ENCODE results near the gene GPR153. TPM values are rescaled to one million over a fixed set of nuclear protein-coding genes. Genes with fewer than 3 reads are reported as not detected.
A peak's percentile ranks its signal among the peaks of the same experiment; 100 is the strongest.

The GPR153 gene
- total RNA-seq, 1 donor from 2014 or later = 16.6 TPM

DNA sequence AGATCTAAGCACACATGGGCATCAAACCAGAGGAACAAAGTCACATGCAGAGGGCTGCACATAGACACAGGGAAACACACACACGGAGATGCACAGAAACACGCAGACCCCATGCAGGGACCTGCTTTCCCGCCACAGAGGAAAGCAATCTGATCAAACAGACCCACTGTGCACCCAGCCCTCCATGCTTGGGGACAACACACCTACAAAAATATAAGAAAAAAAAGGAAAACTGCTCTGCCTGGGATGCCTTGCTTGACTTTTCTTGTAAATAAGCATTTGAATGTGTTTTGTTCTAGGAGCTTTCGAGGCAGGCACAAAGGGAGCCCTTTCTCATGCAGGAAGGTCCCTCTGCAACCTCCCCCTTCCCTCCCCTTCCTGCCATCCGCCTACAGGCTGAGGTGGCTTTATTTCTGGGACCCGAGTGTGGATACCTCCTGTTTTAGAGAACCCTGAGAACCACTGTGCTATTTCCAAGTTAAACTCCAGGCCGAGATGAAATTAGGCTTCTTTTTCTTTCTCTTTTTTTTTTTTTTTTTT lies 21.6 kb downstream of the GPR153 start:
- DNase-seq (no peak), ATAC-seq (no peak)
- Histone ChIP-seq H3K4me1 (peaks cover 23% of the 10 kb centered on the region), H3K9me3 (no peaks in the 10 kb centered on the region), H3K36me3 (no peaks in the 10 kb centered on the region), H3K27ac (no peak overlapping the region), H3K4me3 (no peak overlapping the region), H3K27me3 (ENCODE audit: low read depth) (peaks cover 54% of the 10 kb centered on the region)
- TF ChIP-seq, protein P1, sequence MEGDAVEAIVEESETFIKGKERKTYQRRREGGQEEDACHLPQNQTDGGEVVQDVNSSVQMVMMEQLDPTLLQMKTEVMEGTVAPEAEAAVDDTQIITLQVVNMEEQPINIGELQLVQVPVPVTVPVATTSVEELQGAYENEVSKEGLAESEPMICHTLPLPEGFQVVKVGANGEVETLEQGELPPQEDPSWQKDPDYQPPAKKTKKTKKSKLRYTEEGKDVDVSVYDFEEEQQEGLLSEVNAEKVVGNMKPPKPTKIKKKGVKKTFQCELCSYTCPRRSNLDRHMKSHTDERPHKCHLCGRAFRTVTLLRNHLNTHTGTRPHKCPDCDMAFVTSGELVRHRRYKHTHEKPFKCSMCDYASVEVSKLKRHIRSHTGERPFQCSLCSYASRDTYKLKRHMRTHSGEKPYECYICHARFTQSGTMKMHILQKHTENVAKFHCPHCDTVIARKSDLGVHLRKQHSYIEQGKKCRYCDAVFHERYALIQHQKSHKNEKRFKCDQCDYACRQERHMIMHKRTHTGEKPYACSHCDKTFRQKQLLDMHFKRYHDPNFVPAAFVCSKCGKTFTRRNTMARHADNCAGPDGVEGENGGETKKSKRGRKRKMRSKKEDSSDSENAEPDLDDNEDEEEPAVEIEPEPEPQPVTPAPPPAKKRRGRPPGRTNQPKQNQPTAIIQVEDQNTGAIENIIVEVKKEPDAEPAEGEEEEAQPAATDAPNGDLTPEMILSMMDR (IDR thresholded peaks at IDR 0.05) = no peak
- intact Hi-C loops (cut with DNase I) = no loop called here

DNA sequence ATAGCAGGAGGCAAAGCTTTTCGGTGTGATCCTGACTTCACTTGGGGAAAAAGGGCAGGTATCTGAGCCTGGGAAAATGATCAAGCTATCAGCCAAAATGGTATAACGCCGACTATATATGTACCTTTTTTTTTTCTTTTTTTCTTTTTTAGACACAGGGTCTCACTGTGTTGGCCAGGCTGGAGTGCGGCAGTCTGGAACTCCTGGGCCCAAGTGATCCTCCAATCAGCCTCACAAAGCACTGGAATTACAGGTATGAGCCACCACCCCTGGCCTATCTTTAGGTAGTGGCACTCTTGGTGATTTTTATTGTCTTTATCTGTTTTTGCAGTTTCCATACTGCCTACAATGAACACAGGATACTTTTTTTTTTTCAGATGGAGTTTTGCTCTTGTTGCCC lies 23.8 kb downstream of the GPR153 start:
- H3K27me3 ChIP-seq (ENCODE audit: low read depth) = peaks cover 32% of the 10 kb centered on the region
- ATAC-seq = no peak

DNA sequence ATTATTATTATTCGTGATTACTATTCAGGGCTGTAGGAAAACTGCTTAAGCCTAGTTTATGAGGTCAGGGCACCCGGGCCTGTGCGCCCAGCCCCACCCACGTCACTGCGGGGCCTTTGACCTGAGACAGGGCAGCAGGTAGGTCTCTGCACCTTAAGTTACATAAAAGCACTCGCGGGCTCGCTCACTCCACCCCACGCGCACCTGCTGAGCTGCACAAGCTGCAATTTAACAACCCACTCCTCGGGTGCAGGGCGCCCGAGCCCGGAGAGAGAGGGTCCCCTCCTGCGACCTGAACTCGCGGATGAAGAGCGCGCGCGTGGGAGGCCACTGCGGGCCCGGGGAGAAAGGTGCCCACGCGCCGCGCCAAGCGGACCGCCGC lies 25.6 kb downstream of the GPR153 start:
- intact Hi-C loops (cut with DNase I) = no loop called here
- H3K4me3 ChIP-seq = peak overlapping the region; percentile 80
- peaks cover 35% of the 10 kb centered on the region for H3K36me3 ChIP-seq
- no peaks in the 10 kb centered on the region for H3K9me3 ChIP-seq
- DNase-seq (no peak), ATAC-seq (peak; percentile 1 to 20)
- TF ChIP-seq, protein P1 (IDR thresholded peaks at IDR 0.05) = no peak
- peak overlapping the region; percentile 71 for H3K27ac ChIP-seq
- H3K4me1 ChIP-seq = peaks cover 16% of the 10 kb centered on the region
- peaks cover 14% of the 10 kb centered on the region for H3K27me3 ChIP-seq (ENCODE audit: low read depth)

More for the DNA sequence above, 23.8 kb downstream of the GPR153 start:
- TF ChIP-seq, protein P1 (IDR thresholded peaks at IDR 0.05) = no peak
- Histone ChIP-seq H3K9me3 (no peaks in the 10 kb centered on the region), H3K4me3 (no peak overlapping the region), H3K27ac (no peak overlapping the region), H3K36me3 (peaks cover 17% of the 10 kb centered on the region), H3K4me1 (peaks cover 22% of the 10 kb centered on the region)
- DNase-seq = no peak
- intact Hi-C loops (cut with DNase I) = no loop called here

DNA sequence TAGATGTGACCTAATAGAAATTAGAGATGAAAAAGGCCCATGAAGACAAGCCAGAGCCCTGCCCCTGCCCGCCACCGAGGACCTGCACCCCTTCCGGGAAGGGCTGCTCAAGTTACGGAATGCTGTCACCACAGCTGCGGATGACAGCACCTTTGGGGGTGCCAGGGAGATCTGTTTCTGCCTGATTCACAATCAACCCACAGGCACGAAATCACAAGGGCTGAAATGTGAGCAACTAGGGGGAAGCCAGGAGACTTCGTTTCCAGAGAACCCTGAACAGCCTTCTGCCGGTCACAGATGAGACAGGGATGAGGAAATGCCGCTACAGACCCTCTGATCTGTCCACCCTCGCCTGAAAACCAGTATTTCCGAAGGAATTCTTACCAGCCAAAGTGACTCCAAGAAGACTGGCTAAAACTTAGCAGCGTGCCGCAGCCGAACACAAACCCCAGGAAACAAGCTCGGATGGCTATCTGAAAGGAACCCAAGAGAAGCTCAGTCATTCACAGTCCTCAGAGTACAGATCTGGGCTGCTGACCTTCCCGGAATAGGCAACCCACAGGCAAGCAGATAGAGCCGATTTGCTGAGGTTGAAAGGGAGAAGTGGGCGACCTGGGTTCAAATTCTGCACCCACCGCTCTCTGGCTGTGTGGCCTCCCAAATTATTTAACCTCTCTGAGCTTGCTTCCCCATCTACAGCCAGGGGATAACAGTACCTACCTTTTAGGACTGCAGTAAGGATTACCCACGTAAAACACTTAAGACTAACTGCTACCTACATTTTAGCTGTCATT lies 26.2 kb downstream of the GPR153 start:
- ATAC-seq = no peak

DNA sequence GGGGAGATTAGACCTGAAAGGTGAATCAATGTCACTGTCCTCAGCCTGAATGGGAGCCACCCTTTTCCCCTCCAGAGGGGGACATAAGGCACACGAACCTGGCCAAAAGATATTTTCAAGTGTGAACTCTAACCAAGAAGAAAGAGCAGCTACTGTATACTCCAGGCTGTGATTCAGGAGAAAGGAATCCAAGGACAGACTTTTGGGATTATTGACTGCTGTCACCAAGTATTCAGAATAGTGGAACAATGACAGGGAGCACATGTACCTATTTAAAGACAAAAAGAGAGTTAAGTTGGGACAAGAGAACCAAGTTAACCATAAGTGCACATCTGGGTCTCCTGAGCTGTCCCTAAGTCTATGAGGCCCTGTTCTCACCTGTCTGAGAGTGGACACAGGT lies 27.5 kb downstream of the GPR153 start:
- intact Hi-C loops (cut with DNase I) = no loop called here
- ATAC-seq (no peak), DNase-seq (no peak)
- Histone ChIP-seq H3K36me3 (peaks cover 52% of the 10 kb centered on the region), H3K4me1 (peaks cover 16% of the 10 kb centered on the region), H3K27ac (no peak overlapping the region), H3K4me3 (no peak overlapping the region), H3K27me3 (ENCODE audit: low read depth) (no peaks in the 10 kb centered on the region), H3K9me3 (no peaks in the 10 kb centered on the region)
- TF ChIP-seq, protein P1 (IDR thresholded peaks at IDR 0.05) = no peak

More for the DNA sequence above, 26.2 kb downstream of the GPR153 start:
- Histone ChIP-seq H3K36me3 (peaks cover 41% of the 10 kb centered on the region), H3K4me1 (peaks cover 16% of the 10 kb centered on the region), H3K9me3 (no peaks in the 10 kb centered on the region), H3K27me3 (ENCODE audit: low read depth) (peaks cover 9% of the 10 kb centered on the region), H3K27ac (peak overlapping the region; percentile 71), H3K4me3 (peak overlapping the region; percentile 80)
- intact Hi-C loops (cut with DNase I) = no loop called here
- no peak for DNase-seq
- TF ChIP-seq, protein P1 (IDR thresholded peaks at IDR 0.05) = no peak
